HG03066 (cell line): ENCODE measurements around the gene LRRC56.
"Not testable (repeated sequence)": the region's sequence is repeated elsewhere in the genome, so short reads cannot be mapped to it uniquely, and the experiment has no call there.

ENCODE experiments used
- ATAC-seq: cut with Tn5 transposase; IDR thresholded peaks from one replicate; pipeline ENCODE4 v1.9.1; 2021; ENCODE audit warnings: low read depth; ENCODE audit not compliant: unreplicated experiment

LRRC56 gene

DNA sequence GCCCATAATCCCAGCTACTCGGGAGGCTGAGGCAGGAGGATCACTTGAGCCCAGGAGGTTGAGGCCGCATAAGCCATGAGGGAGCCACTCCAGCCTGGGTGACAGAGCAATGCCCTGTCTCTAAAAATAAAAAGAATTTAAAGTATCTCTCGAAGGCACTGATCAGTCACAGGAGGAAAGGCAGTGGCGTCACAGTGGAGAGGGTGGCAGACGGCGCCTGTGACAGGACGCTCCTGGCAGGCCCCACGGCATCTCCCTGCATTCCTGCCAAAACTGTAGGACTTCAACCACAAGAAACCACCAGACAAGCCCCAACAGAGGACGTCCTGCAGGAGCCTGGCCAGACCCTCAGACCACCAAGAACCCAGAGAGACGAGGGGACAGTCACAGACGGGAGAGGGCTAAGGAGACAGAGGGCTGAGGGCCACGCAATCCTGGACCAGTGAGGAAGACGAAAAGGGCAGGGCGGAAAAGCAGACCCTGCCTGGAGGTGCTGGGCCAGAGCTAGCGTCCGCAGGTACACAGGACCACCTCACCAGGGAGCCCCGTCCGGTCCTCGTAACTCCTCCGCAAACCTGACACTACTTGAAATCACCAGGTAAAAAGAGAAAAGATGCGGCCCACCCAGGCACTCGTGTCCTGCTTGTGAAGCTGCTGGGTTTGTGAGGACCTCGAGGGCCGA, 36.2 kb upstream of the LRRC56 start:
- ATAC-seq, result no peak

- ATAC-seq, result no peak
Measured at GRCh38 chr11:501683-502287, 35.5 kb upstream of the LRRC56 start.

- ATAC-seq, result no peak
Measured at GRCh38 chr11:502288-503178, 34.8 kb upstream of the LRRC56 start.

GRCh38 chr11:503179-503981, 33.9 kb upstream of the LRRC56 start:
- ATAC-seq, result no peak

DNA sequence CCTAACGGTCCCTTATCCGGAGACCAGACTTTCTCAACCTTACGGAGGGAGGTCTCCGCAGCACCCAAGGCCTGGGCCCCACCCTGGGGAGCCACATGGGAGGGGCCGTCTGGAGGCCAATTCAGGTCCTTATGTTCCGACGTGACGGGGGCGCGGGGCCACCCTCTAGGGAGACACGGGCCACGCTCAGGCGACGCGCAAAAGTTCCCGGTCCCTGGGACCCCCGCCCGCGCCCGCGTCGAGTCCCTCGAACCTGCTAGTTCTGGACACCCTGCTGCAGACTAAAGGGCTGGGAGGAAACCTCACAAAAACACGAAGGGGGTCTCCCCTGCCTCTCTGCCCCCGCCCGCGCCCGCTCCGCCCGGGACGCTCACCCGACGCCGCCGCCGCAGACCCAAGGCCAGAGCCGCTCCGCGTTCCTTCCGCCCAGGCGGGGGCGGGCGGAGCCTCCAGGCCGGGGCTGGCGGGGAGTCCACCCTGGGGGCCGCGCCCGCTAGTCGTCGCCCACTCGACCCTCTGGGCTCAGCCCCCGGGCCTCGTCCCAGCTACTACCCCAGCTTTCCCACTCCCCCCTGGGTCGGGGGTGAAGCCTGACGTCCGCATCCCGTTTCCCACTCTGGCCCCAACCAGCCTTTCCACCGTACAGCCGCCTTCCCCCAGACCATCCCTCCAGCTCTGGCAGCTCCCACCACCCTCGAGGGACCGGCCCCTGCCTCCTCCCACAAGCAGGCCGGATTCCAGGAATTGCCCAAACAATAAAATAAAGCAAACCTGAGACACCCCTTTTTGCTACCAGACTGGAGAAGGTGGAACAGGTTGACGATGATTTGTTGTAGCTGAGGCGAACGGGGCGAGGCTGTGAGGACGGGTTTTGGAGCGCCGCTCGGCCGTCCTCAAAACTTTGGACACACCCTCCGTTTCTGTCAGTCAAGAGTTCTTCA, 33.0 kb upstream of the LRRC56 start:
- no peak for ATAC-seq

DNA sequence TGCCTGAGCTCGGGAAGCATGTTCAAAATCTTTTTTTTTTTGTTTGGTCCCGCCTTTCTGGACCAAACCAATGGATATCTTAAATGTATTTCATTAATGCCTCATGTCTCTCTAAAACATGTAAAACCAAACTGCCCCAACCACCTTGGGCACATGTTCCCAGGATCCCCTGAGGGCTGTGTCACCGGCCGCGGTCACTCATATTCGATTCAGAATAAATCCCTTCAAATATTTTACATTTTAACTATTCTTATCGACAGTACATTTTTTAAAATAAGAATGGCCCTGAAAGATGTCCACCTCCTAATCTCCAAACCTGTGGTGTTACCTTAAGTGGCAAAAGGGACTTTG, 32.4 kb upstream of the LRRC56 start:
- ATAC-seq, result no peak

GRCh38 chr11:506238-506994, 30.9 kb upstream of the LRRC56 start:
- ATAC-seq, result peak; percentile 53

- ATAC-seq, result peak; percentile 48
Measured at GRCh38 chr11:506995-507726, 30.2 kb upstream of the LRRC56 start, which contains the start of gene RNH1. TSS of gene RNH1 (minus strand) at chr11:507242. CDS start at chr11:502162, 5,080 bp downstream.

DNA sequence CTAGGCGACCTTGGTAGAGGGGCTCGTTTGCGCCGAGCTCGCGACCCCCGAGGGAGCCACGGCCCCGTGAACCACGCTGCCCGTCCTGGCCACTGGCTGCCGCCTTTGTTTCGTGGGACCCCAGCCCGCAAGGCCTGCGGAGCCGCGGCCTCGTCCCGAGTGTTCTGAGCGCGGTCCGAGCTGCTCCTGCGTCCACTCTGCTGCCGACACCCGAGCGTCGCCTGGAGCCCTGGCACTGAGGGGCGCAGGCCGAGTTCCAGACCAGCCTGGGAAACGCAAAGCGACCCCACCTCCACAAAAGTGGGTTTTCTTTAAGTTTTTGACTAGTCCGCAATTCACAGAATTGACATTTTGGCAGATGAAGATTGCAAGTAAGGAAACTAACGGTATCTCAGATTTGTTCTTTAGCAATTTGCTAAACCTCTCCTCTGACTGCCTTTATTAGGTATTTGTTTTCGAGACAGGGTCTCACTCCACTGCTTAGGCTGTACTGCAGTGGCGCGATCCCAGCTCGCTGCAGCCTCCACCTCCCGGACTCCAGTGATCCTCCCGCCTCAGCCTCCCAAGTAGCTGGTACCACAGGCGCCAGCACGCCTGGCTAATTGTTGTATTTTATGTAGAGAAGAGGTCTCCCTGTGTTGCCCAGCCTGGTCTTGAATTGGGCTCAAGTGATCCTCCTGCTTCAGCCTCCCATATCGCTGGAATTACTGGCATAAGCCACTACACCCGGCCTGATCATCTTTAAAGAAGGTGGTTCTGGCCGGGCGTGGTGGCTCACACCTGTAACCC, 29.4 kb upstream of the LRRC56 start:
- ATAC-seq, result no peak

GRCh38 chr11:508956-509355, 28.4 kb upstream of the LRRC56 start:
- no peak for ATAC-seq

DNA sequence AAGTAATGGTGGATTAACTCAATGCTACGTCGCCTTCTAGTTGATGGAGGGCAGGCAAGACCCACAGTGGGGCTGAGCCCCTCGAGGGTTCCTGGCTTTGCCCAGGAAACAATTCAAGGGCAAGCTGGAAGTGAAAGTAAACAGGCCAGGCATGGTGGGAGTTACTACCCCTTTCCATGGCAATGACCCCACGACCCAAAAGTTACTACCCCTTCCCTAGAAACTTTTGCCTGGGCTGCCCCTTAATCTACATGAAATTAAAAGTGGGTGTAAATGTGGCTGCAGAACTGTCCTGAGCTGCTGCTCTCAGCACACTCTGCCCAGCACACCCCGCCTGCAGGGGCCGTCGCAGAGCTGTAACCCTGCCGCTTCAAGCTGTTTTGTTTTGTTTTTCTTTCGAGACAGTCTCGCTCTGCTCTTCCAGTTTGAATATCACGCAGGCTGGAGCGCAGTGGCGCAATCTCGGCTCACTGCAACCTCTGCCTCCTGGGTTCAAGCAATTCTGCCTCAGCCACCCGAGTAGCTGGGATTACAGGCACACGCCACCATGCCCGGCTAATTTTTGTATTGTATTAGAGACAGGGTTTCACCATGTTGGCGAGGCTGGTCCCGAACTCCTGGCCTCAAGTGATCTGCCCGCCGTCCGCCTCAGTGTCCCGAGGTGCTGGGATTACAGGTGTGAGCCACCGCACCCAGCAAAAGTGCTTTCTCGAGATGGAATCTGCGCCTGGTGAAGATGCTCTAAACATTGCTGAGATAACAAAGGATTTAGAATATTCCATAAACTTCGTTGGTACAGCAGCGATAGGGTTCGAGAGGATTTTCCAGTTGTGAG, 24.3 kb upstream of the LRRC56 start:
- ATAC-seq, result no peak

GRCh38 chr11:514606-515005, 22.7 kb upstream of the LRRC56 start:
- ATAC-seq, result no peak

DNA sequence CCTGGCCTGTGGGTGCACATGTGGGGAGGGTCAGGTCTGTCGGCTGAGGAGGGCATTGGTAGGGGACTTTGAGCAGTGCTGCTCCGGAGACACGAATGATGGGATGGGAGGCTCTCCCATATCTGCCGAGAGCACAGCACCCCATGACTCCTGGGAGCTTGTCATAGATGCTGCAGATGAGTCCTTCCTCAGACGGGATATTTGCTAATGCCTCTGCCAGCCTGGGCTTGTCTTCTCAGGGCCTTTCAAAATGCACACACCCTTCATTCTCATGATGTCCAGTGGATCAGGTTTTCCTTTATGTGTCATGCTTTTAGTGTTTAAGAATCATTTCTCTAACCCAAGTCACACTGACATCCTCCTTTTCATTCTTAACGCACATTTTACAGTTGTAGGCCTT, 22.2 kb upstream of the LRRC56 start:
- ATAC-seq, result no peak

DNA sequence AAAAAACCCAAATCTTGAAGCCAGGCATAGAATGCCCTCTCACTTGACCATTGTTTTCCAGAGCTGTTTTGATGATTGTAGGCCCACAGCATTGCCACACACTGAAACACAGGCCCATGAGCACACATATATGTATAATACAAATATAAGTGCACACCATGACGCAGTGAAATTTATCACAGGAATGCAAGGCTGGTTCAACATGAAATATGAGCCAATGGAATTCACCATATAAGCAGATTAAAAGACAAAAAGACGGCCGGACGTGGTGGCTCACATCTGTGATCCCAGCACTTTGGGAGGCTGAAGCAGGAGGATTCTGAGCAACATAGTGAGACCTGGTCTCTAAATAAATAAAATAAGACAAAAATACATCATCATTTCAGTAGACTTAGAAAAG, 20.9 kb upstream of the LRRC56 start:
- no peak for ATAC-seq

- ATAC-seq, result not testable (repeated sequence)
Measured at GRCh38 chr11:516918-517685, 20.2 kb upstream of the LRRC56 start.
